PC-3 (cell line): ENCODE results near the gene RERE.

ENCODE experiments used
- EZH2 ChIP-seq: fragments of 300-600 bp; sonication (generic); IDR thresholded peaks from one replicate; pipeline ENCODE4 v1.6.1; 2017; ENCODE audit warnings: antibody characterized with exemption, mild to moderate bottlenecking, low read length; ENCODE audit not compliant: unreplicated experiment
- EZH2phosphoT487 ChIP-seq: fragments of 300-600 bp; sonication (generic); IDR thresholded peaks from 2 replicates; pipeline ENCODE4 v1.6.1; 2018; ENCODE audit warnings: mild to moderate bottlenecking, antibody characterized with exemption, low read length, borderline replicate concordance
- TF ChIP-seq, protein P1 (sequence below): fragments of 300-600 bp; sonication (generic); conservative IDR thresholded peaks from 2 replicates; pipeline ENCODE4 v1.5.1; 2017; ENCODE audit warnings: antibody characterized with exemption, low read depth, mild to moderate bottlenecking, low read length

DNA sequence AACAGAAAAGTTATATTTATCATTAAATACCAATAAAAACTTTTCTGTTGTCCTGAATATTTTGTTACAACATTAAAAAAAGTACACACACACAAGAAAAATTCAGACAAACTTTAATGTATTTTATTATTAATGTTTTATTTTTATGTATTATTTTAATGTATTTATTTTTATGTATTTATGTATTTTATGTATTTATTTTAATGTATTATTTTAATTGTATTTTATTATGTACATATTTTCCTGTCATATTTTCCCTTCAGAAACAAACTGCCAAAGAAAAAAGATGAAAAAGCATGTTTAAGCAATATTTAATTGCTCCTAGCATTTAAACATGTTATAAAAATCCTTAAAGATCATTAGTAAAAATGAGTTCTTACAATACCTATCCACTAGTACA, 222.1 kb downstream of the RERE start:
- TF ChIP-seq EZH2 (no peak), EZH2phosphoT487 (no peak)
- TF ChIP-seq, protein P1, sequence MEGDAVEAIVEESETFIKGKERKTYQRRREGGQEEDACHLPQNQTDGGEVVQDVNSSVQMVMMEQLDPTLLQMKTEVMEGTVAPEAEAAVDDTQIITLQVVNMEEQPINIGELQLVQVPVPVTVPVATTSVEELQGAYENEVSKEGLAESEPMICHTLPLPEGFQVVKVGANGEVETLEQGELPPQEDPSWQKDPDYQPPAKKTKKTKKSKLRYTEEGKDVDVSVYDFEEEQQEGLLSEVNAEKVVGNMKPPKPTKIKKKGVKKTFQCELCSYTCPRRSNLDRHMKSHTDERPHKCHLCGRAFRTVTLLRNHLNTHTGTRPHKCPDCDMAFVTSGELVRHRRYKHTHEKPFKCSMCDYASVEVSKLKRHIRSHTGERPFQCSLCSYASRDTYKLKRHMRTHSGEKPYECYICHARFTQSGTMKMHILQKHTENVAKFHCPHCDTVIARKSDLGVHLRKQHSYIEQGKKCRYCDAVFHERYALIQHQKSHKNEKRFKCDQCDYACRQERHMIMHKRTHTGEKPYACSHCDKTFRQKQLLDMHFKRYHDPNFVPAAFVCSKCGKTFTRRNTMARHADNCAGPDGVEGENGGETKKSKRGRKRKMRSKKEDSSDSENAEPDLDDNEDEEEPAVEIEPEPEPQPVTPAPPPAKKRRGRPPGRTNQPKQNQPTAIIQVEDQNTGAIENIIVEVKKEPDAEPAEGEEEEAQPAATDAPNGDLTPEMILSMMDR = no peak
